Spinal cord (tissue), 10 donors: ENCODE results near the gene METTL2B. TPM values are rescaled to one million over a fixed set of nuclear protein-coding genes. Genes with fewer than 3 reads are reported as not detected.
"Not testable (repeated sequence)": the region's sequence is repeated elsewhere in the genome, so short reads cannot be mapped to it uniquely, and the experiment has no call there.

Experiments
- DNase-seq, 6 donors: peaks; one replicate each; pipeline versions ENCODE4 v3.0.0 to v3.0.0-alpha.2; 2013 to 2015; ENCODE audit warnings: low spot score in 6 of 6, low read depth in 4 of 6
- H3K27ac ChIP-seq: one replicate; pipeline ENCODE4 v1.5.1; 2013; ENCODE audit warnings: low read depth, low read length, control low read depth
- H3K27me3 ChIP-seq: one replicate; pipeline ENCODE4 v1.6.1; 2013; ENCODE audit warnings: low read length; ENCODE audit not compliant: control insufficient read depth, insufficient read depth
- H3K36me3 ChIP-seq: one replicate; pipeline ENCODE4 v1.6.1; 2013; ENCODE audit warnings: low read length; ENCODE audit not compliant: control insufficient read depth, insufficient read depth
- H3K4me1 ChIP-seq: one replicate; pipeline ENCODE4 v1.6.1; 2013; ENCODE audit warnings: low read length; ENCODE audit not compliant: control insufficient read depth, insufficient read depth
- H3K4me3 ChIP-seq: one replicate; pipeline ENCODE4 v1.5.1; 2013; ENCODE audit warnings: low read depth, low read length, control low read depth
- H3K9me3 ChIP-seq: one replicate; pipeline ENCODE4 v1.6.1; 2013; ENCODE audit warnings: low read length; ENCODE audit not compliant: control insufficient read depth, insufficient read depth
- WGBS: methylation state at CpG from one replicate; pipeline ENCODE4 v1.1.5; 2013; ENCODE audit warnings: missing lambda C conversion rate; ENCODE audit not compliant: insufficient coverage; 5-methylcytosine and 5-hydroxymethylcytosine counted together
- polyA plus RNA-seq, 2 donors: library from polyadenylated mRNA; unstranded; fragments of 120-200 nt; gene quantifications; one replicate each; pipeline ENCODE4 v1.2.1, GENCODE V29; 2013; ENCODE audit not compliant: insufficient read length in 2 of 2
- total RNA-seq, 2 donors: library from RNA; depleted of rRNA in 1 of 2; stranded (reverse); fragments of 120-200 nt in 1 of 2; fragments of >200 nt in 1 of 2; gene quantifications; one replicate each; pipeline versions ENCODE4 v1.2.3 to v1.2.4, GENCODE V29; 2013 to 2014
- donor health status: healthy.

METTL2B gene
- total and polyA plus RNA-seq, 4 donors, result 31.6 to 39.3 (median 34.4) TPM

GRCh38 chr7:128454808-128455542 is 21.6 kb upstream of the METTL2B start:
- Histone ChIP-seq H3K4me1 (peaks cover 30% of the 10 kb centered on the region), H3K4me3 (peak overlapping the region; percentile 91), H3K36me3 (peaks cover 6% of the 10 kb centered on the region), H3K9me3 (no peaks in the 10 kb centered on the region), H3K27ac (peak overlapping the region; percentile 96), H3K27me3 (no peaks in the 10 kb centered on the region)
- WGBS, result 26% methylated on average over 15 of the region's 25 CpGs
- no peak for DNase-seq

GRCh38 chr7:128455543-128456254 is 20.8 kb upstream of the METTL2B start, which contains the start of gene HILPDA:
TSS of gene HILPDA (plus strand) at chr7:128455878. CDS start at chr7:128457269, 1,391 bp downstream.
- H3K4me3 ChIP-seq, result peak within 1 kb of the TSS; percentile 91
- WGBS, result under 1% methylated on average over 64 of the region's 64 CpGs
- peaks cover 27% of the 10 kb centered on the region for H3K4me1 ChIP-seq
- H3K27ac ChIP-seq, result peak within 1 kb of the TSS; percentile 96
- H3K9me3 ChIP-seq, result no peaks in the 10 kb centered on the region
- H3K27me3 ChIP-seq, result no peaks in the 10 kb centered on the region
- peak; percentile 74 to 97 (median 86) for DNase-seq
- H3K36me3 ChIP-seq, result peaks cover 6% of the 10 kb centered on the region

- Histone ChIP-seq H3K9me3 (no peaks in the 10 kb centered on the region), H3K4me1 (peaks cover 26% of the 10 kb centered on the region), H3K27me3 (no peaks in the 10 kb centered on the region), H3K4me3 (peak overlapping the region; percentile 91), H3K27ac (peak overlapping the region; percentile 96), H3K36me3 (peaks cover 6% of the 10 kb centered on the region)
- no peak for DNase-seq
- 6% methylated on average over 3 of the region's 5 CpGs for WGBS
Measured at GRCh38 chr7:128456255-128456725, 20.3 kb upstream of the METTL2B start.

- H3K9me3 ChIP-seq, H3K36me3 ChIP-seq, DNase-seq, H3K27me3 ChIP-seq, H3K4me3 ChIP-seq, H3K27ac ChIP-seq: not testable (repeated sequence)
- 82% methylated on average over 2 of the region's 6 CpGs for WGBS
- H3K4me1 ChIP-seq, result peaks cover 26% of the 10 kb centered on the region
Measured at GRCh38 chr7:128457385-128457784, 19.2 kb upstream of the METTL2B start.

GRCh38 chr7:128458956-128459355 is 17.6 kb upstream of the METTL2B start:
- Histone ChIP-seq H3K27me3 (no peaks in the 10 kb centered on the region), H3K36me3 (peaks cover 11% of the 10 kb centered on the region), H3K27ac (no peak overlapping the region), H3K4me1 (peaks cover 26% of the 10 kb centered on the region), H3K4me3 (no peak overlapping the region), H3K9me3 (no peaks in the 10 kb centered on the region)
- WGBS, result 33% methylated on average over 1 of the region's 3 CpGs
- DNase-seq, result no peak

DNA sequence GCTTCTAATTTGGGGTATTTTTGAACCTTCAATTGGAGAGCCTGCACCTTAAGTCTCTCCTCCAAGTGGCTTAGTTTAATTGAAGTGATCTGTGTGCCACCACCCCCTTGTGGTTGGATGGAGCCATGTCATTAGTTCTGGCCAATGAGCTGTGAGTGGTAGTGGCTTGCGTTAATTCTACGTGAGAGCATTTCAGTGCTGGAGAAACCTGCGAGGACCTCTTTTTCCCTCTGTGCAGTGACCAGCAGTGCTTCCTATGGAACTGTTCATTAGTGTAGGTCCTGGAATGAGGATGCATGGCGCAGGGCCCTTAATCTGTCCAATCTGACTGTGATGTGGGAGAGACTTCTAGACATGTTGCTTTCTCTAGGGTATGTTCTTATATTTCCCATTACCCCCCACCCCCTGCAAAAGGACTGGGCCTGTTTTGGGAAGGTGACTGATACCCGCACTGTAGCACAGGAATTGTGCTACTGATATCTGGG is 17.1 kb upstream of the METTL2B start:
- 33% methylated on average over 3 of the region's 5 CpGs for WGBS
- peaks cover 11% of the 10 kb centered on the region for H3K36me3 ChIP-seq
- H3K4me3 ChIP-seq, result no peak overlapping the region
- peak in 4 of 6 donors; percentile 43 to 87 (median 64) for DNase-seq
- H3K4me1 ChIP-seq, result peaks cover 21% of the 10 kb centered on the region
- H3K27ac ChIP-seq, result no peak overlapping the region
- no peaks in the 10 kb centered on the region for H3K27me3 ChIP-seq
- H3K9me3 ChIP-seq, result no peaks in the 10 kb centered on the region

DNA sequence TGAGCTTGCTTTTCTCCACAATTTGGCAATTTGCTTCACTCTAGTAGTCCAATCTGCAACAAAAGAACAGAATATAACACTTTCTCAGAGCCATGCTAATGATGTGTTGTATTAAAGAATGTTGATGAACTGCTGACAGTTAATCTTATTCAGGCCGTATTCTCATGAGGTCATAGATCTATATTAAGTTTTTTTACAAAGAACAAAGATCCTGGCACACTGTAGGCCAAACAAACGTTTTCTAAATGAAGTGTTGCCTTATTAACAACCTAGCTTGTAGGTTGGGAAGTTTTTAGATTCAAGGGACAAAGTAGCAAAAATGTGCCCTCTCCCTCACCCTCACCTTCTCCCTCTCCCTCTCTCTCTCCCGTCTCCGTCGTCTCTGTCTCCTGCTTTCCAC is 14.1 kb upstream of the METTL2B start:
- Histone ChIP-seq H3K4me1 (no peaks in the 10 kb centered on the region), H3K27me3 (no peaks in the 10 kb centered on the region), H3K27ac (no peak overlapping the region), H3K4me3 (no peak overlapping the region), H3K36me3 (peaks cover 9% of the 10 kb centered on the region), H3K9me3 (no peaks in the 10 kb centered on the region)
- DNase-seq, result no peak
- 100% methylated on average over 3 of the region's 5 CpGs for WGBS

DNA sequence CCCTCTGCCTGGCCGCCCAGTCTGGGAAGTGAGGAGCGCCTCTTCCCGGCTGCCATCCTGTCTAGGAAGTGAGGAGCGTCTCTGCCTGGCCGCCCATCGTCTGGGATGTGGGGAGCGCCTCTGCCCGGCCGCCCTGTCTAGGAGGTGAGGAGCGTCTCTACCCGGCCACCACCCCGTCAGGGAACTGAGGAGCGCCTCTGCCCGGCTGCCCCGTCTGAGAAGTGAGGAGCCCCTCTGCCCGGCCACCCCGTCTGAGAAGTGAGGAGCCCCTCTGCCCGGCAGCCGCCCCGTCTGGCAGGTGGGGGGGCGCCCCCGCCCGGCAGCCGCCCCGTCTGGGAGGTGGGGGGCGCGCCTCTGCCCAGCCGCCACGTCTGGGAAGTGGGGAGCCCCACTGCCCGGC is 13.2 kb upstream of the METTL2B start:
- H3K27me3 ChIP-seq, H3K36me3 ChIP-seq, H3K4me1 ChIP-seq, H3K27ac ChIP-seq, DNase-seq, H3K4me3 ChIP-seq, H3K9me3 ChIP-seq: not testable (repeated sequence)
- WGBS, result 98% methylated on average over 16 of the region's 30 CpGs

GRCh38 chr7:128463933-128464332 is 12.6 kb upstream of the METTL2B start:
- not testable (repeated sequence) for H3K27ac ChIP-seq, H3K9me3 ChIP-seq, H3K4me3 ChIP-seq, DNase-seq, H3K4me1 ChIP-seq, H3K27me3 ChIP-seq, H3K36me3 ChIP-seq
- WGBS, result 61% methylated on average over 4 of the region's 8 CpGs
